Measurements from ENCODE around the gene C16orf92.
"Not testable (repeated sequence)": the region's sequence is repeated elsewhere in the genome, so short reads cannot be mapped to it uniquely, and the experiment has no call there.

Gene C16orf92

DNA sequence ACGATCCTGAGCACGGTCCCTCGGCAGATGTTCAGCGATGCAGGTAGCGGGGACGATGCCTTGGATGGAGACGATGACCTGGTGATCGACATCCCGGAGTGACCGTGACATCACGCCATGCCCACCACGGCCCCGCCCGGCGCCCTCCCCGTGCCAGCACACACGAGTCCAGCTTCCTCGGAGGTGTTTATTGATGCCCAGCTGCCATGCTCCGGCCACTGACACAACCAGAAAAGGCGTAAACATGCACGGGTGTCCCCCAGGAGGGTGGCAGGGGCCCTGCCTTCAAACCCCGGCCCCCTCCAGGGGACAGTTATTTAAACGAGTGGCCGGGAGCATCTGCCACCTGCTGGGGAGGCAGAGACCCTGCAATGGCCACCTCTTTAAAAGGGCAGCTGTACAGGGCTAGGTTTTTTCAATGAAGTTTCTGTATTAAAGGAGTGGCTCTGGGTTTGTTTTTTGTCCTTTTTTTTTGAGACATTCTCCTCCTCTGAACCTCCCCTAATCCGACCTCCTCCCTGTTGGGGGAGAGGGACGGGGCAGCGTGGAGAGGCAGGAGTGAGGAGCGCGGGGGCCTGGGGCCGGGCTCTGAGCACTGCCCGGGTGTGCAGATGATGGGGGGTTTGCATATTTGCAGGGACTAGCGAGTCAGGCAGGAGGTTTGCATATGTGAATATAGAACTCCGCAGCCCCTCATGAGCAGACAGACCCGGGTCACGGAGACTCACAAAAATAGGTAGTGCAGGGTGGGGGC is 17.5 kb upstream of the C16orf92 start:
- DNase-seq (ENCODE audit: low spot score) = no peak

DNA sequence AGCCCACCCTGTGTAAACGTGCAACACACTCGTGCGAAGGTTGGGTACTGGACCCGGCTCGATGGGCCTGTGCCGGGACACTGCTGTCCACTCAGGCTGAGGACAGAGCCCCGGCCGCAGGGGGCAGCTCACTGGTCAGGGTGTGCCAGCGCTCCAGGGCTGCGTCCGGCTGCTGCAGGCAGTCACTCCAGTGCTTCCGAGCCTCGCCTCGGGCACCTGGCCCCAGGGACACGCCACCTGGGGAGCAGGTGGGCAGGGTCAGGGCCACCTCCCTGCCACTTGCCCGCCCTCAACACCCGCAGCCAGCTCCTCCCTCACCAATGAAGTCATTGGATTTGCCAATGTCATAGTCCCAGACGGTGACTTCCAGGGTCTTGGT is 16.9 kb upstream of the C16orf92 start:
- DNase-seq (ENCODE audit: low spot score) = no peak

DNA sequence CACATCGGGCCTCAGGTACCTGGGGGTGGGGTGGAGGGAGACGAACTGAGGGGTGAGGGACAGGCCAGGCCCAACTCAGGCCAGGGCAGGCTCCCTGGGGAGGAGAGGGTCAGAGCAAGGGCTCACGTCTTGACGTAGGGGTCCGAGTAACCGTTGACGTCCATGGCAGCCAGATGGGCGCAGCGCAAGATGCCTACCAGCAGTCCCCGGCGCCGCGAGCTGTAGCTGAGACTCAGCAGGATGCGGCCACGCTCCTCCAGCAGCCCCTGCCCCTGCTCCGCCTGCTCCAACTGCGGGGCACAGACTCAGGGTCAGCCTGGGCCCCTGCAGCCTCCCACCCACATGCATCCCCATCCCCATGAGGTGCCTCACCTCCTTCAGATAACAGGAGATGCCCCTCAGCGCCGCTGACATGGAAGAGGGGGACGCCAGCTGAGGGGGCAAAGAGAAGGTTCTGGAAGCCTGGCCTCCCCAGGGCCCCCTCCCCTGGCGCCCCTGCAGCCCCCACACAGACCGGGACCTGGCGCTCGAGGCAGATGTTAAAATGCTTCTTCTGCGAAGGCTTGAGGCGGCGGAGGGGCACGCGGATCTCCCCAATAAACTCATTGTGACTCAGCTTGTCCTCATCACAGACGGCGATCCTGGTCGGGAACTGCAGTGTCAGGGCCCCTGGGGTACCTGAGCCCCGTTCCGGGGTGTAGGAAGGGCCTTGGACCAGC is 16.2 kb upstream of the C16orf92 start:
- DNase-seq (ENCODE audit: low spot score) = no peak

DNA sequence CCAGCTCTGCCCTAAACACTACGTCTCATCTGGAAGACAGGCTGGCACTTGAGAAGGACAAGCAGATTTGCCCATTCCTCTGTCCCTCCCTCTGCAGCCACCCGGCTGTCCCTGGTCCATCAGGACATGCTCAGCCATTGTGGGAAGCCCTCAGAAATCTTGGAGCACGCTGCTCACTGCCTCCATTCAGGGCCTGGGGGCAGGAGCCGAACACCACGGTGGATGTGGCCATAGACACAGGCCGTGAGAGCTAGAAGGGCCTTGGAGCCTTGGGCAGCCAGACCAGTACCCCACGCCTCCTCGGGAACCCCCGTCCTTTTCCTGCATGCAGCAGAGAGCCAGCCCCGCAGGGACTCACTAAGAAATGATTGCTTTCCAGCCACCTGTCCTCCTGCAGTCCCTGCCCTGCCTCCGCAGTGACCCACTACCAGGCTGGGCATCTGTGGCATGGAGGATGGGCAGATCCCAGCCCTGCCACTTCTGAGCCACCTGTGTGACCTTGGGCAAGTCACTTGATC is 15.6 kb upstream of the C16orf92 start:
- DNase-seq (ENCODE audit: low spot score) = no peak

DNA sequence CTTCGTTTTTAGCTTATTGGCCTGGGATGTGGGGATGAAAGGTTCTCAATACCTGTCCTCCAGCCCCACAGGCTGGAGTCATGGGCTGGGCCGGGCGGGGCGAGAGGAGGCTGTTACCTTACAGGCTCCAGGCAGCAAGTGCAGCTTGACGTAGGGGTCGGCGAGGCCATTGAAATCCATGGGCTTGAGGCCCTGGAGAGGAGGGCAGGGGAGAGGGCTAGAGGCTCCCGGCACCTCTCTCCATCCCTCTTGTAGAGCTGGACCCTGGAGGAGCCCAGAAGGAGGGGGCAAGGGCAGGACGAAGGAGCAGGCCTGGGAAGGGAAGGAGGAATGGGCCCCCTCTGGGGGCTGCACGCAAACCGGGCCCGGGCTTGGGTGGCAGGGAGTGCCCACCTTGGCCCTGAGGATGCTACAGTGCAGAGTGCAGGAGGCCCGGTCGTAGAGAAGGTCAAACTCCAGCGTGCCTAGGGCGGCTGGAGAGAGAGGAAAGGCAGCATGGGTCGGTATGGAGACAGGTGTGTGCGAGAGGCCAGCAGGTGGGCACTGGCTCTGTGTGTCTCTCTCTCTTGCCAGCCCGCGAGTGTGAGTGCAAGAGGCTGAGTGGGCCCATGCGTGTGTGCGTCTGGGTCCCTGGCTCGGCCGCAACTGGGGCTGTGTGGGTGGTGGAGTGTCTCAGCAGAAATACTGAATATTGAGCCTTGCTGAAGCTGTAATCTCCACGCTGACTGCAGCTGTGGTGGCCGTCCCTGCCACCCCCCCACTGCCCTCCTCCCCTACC is 13.7 kb upstream of the C16orf92 start:
- no peak for DNase-seq (ENCODE audit: low spot score)

DNA sequence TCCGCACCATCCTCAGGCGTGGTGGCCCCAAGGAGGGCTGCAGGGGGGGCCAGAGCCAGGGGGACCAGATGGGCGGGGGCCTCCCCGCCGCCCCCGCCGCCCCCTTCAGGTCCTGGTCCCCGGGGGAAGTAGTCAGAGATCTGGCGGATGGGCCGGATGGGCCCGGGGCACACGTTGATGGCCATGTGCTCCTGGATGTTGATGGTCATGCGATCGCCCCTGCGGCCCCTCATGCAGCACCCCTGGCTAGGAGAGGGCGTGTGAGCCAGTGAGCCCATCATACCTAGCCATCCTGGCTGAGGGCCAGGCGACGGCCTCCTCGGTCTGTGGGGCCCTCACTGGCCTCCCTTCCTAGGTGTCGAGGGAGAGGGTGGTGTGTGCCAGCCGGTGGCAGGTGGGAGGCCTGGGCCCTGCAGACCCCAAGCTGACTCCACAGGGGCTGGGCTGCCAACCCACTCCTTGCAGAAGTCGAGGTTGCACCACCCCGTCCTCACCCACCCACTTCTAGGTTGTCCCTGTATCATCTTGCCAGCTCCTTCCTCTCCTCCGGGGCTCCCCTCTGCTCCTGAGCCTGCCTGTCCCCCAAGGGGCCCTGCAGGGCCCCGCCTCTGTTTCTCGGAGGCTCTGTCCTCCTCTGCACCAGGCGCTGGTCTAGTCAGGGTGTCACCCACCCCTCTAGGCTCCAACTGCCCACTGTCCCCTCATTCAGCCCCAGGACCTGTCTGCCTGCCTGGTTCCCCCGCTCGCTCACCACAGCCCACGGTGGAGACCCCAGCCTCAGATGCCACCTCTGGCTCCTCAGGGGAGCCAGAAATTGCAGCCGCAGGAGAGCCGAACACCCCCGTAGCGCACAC is 12.8 kb upstream of the C16orf92 start:
- no peak for DNase-seq (ENCODE audit: low spot score)

DNA sequence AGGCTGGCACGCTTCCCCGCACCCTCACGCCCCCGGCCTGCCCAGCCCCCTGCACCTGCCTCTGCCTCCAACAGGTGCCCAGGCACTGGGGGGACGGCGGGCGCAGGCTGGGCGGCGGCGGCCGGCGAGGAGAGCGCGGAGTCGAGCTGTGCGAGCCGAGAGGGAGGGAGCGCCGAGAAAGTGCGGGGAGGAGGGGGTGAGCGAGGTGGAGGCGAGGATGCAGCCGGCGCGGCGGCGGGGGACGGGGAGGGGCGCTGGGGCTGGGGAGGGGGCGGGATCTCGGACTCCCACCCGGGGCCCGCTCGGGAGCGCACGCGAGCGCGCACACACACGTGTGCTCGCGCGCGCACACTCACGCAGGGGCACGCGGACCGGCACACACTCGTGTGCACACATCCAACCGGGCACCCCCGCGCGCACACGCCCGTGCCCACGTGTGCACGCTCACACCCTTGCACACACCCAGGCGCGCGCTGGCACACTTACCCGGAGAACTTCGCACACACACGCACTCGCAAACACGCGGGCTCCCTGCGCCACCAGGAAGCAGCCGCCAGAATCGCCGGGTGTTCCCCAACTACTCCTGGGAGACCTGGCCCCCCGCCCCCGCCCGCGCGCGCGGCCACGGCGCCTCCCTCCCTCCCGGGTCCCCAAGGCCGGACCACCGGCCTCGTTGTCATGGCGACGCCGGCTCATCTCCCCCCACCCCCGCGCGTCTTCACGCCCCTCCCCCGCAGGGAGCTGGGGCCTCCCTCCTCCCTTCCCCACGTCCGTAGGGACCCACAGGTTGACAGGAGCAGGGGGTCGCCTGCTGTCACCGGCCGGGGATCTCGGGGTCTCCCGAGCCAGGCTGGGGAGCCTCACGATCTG is 11.9 kb upstream of the C16orf92 start, which contains the start of gene DOC2A:
DOC2A (minus strand) TSS at position 184 of the 870 bp plus-strand sequence. CDS start 805 bp downstream, outside the sequence.
- DNase-seq (ENCODE audit: low spot score) = no peak

DNA sequence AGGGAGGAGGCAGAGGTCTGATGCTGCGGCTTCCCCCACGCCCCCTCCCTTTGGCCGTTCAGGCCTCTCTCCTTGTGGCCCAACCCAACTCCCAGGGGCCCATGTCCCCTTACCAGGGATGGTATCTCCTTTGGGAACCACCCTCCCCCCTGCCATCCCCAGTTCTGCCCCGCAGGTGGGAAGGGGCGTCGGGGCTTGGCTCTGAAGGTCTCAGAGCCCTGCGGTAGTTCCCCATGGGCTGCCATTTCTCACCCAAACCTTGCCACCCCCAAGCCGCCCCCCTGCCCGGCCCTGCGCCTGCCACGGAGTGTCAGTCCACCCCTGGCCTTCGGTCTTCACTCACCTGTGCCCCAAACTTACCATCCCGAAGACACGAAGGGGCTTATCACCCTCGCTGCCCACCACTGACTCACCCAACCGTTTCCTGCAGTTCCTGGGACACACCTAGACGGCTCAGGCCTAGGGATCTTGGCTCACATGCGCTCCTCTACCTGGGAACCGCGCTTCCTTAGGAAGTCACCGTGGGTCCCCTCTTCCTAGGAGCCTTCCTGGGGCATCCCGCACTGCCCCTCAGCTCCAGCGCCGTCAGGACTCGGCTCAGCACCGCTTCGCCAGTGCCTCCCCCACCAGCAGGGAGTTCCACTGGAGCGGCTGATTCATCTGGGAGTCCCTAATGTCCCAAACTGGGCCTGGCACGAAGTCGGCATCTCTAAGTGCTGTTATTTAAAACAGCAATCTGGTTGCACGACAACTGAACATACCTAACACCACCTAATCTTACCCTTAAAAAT is 11.1 kb upstream of the C16orf92 start:
- no peak for DNase-seq (ENCODE audit: low spot score)

DNA sequence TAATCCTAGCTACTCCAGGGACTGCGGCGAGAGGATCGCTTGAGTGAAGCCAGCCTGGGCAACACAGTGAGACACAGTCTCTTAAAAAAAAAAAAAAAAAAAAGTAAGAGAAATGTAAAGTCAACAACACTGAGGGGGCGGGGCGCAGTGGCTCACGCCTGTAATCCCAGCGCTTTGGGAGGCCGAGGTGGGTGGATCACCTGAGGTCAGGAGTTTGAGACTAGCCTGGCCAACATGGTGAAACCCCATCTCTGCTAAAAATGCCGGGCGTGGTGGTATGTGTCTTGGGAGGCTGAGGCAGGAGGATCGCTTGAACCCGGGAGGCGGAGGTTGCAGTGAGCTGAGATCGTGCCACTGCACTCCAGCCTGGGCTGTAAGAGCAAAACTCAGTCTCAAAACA is 10.4 kb upstream of the C16orf92 start:
- not testable (repeated sequence) for DNase-seq (ENCODE audit: low spot score)

DNA sequence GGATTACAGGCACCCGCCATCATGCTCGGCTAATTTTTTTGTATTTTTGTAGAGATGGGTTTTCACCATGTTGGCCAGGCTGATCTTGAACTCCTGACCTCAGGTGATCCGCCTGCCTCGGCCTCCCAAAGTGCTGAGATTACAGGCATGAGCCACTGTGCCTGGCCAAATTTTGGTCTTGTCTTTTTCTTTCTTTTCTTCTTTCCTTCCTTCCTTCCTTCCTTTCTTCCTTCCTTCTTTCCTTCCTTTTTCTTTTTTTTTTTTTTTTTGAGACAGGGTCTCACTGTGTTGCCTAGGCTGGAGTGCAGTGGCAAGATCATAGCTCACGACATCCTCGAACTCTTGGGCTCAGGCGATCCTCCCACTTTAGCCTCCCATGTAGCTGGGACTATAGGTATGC is 7.5 kb upstream of the C16orf92 start:
- DNase-seq (ENCODE audit: low spot score) = not testable (repeated sequence)

DNA sequence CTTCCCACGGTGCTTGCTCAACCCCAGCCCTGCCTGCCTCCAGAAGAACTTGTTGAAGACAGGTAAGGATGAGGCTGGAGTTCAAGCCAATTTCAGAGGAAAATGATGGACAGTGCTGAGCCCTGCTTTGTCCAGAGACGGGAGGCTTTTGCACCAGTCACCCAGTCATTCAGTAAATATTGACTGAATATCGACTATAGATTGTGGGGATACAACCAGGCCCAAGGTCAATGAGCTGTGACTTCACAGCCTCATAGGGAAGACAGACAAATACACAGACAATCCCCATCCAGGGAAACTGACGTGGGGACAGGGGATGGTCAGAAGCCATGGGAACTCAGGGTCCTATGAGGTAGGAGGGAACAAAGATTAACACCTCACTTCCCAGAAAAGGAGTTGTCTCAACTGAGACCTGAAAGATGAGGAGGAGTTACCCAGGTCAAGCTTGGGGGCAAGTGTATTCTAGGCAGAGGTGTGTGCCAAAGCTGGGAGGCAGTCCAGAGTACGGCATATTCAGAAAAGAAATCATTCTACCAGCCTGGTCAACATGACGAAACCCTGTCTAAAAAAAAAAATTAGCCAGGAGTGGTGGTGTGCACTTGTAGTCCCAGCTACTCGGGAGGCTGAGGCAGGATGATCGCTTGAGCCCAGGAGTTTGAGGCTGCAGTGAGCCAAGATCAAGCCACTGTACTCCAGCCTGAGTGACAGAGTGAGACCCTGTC is 6.3 kb upstream of the C16orf92 start:
- no peak for DNase-seq (ENCODE audit: low spot score)

DNA sequence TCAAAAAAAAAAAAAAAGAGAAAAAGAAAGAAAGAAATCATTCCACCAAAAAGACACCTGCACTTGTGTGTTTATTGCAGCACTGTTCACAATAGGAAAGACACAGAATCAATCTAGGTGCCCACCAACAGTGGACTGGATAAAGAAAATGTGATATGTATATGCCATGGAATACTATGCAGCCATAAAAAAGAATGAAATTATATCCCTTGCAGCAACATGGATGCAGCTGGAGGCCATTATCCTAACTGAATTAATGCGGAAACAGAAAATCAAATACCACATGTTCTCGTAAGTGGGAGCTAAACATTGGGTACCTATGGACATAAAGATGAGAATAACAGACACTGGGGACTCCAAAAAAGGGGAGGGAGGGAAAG is 5.7 kb upstream of the C16orf92 start:
- DNase-seq (ENCODE audit: low spot score) = no peak

DNA sequence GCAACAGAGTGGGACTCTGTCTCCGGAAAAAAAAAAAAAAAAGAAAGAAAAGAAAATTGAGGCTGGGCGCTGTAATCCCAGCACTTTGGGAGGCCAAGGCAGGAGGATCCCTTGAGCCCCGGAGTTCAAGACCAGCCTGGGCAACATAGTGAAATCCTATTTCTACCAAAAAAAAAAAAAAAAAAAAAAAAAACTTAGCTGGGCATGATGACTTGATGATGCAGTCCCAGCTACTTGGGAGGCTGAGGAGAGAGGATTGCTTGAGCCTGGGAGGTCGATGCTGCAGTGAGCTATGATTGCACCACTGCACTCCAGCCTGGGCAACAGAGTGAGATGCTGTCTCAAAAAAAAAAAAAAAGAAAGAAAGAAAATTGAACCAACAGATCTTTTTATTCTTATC is 5.1 kb upstream of the C16orf92 start:
- DNase-seq (ENCODE audit: low spot score) = not testable (repeated sequence)

DNA sequence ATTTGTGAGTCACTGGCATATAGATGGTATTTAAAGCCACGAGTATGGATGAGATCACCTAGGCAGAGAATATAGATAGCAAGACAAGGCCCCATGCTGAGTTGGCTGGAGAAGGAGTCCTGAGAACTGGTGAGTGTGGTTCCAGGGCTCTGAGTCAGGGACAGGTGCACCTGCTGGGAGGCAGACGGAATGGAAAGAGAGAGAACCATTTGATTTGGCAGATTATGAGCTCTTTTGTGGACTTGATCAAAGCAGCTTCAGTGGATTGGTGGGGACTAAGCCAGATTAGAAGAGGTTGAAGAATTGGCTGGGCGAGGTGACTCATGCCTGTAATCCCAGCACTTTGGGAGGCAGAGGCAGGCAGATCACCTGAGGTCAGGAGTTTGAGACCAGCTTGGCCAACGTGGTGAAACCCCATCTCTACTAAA is 4.3 kb upstream of the C16orf92 start:
- DNase-seq (ENCODE audit: low spot score) = no peak

DNA sequence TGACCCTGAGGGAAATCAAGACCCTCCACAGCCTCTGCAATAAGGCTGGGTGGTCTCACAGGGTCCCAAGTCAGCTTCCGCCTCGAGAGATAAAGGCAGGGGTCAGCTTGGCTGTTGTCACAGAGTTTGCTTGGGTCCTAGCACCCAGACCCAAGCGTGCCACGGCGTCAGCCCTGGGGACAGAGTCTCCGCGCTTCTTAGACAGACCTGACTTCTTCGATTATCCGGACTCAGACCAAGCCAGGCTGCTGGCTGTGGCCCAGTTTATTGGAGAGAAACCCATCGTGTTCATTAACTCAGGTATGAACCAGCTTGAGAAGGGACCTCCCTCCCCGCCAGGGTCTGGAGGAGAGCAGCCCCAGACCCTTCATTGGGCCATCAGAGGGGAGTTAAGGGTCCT is 588 bp downstream of the C16orf92 start:
- no peak for DNase-seq (ENCODE audit: low spot score)

DNA sequence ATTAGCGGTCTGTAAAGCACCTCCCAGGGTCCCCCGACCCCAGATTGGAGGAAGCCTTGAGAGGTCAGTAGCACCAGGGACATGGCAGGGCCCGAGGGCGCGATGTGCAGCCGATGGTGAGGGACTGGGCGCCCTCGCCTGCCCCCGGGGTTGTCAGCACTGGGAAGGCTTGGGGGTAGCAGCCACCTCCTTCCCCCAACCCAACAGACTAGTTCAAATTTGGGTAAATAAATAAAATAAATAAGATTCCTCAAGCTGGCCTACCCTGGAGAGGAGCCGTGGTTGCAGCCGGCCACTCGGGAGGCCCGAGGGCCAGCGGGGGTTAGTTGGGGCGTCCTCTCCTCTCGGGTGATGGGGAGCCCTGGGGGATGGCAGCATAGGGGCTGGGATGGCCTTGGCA is 1.5 kb downstream of the C16orf92 start:
- DNase-seq (ENCODE audit: low spot score) = no peak

DNA sequence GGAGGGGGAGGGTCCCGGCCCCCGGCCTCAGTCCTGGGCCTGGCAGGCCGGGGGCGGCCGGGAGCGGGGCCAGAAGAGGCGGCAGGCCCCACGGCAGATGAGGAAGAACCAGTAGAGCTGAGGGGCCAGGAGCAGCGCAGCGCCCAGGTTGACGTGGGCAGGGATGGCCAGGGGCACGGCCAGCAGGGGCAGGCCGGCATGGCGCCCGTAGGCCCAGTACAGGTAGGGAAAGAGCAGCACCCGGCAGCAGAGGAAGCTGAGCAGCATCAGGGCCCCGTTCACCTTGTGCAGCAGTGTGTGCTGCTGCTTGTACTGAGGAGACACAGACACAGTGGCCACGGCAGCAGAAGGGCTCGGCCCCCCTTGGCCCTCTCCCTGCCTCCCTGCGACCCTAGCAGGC is 2.2 kb downstream of the C16orf92 start:
- no peak for DNase-seq (ENCODE audit: low spot score)

DNA sequence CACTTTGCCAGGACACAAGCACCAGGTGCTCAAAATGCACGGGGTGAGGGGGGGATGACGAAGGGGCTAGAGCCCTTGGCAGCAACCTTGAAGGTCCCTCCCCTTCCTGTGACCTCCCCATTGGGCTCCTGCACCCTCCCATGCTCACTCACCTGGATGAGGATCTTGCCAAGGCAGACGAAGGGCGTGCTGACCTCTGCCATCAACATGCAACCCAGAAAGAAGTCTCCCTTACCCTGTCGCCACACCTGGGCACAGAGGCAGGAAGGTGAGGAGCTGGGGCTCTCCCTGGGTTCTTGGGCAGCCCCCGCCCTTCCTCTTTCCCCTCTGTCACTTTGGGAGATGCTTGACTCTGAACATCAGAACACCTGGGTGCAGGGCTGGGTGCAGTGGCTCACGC is 2.6 kb downstream of the C16orf92 start:
- DNase-seq (ENCODE audit: low spot score) = no peak

DNA sequence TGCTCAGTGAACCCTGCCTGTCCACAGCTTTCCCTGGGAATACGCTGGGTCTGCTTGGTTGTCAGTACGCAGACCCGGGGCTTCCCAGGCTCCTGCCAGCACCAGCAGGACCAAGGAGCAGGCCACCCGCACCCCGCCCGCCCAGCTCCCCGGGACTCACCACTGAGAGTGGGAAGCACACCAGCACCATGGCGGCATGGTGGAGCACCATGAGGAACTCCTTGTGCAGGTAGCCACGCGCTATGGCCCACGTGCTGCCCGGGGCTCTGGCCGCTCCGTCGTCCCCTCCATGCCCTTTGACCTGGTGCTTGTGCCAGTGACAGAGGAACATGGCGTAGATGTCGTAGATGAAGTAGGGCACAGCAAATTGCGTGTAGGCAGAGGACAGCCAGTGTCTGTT is 3.5 kb downstream of the C16orf92 start:
- DNase-seq (ENCODE audit: low spot score) = no peak

Data from putamen (tissue), 1 donor.